ENCODE measurements around the gene SPAG17. TPM values are rescaled to one million over a fixed set of nuclear protein-coding genes. Genes with fewer than 3 reads are reported as not detected.

SPAG17 gene
- total and polyA plus RNA-seq, 2 experiments from 2014 or later = 1.0 to 1.1 TPM

- TF ChIP-seq ZNF462 (CRISPR knock-in tag; IDR thresholded peaks at IDR 0.05) (no peak), CTCF (conservative IDR thresholded peaks at IDR 0.05; ENCODE audit: low read depth in 2 of 2) (no peak), JUNB (IDR thresholded peaks at IDR 0.05; ENCODE audit: unreplicated experiment) (no peak), STAT1 (IDR thresholded peaks at IDR 0.05; ENCODE audit: unreplicated experiment) (no peak), NANOG (IDR thresholded peaks at IDR 0.05; ENCODE audit: borderline replicate concordance) (no peak), EZH2 (IDR thresholded peaks at IDR 0.05; ENCODE audit: low read depth, unreplicated experiment) (no peak), CREB1 (CRISPR knock-in tag; IDR thresholded peaks at IDR 0.05; ENCODE audit: low read depth) (no peak), EZH2phosphoT487 (IDR thresholded peaks at IDR 0.05; ENCODE audit: unreplicated experiment) (no peak)
Measured at GRCh38 chr1:118217141-118217838, 32.3 kb upstream of the SPAG17 start (continued).
